BLaER1 (cell line): ENCODE measurements around the gene OSR1.

ENCODE experiments used
- H3K27ac ChIP-seq: shearing (Covaris generic); formaldehyde crosslinking; 2 replicates; pipeline ENCODE4 v1.8.1; 2022
- H3K27me3 ChIP-seq: shearing (Covaris generic); formaldehyde crosslinking; 2 replicates; pipeline ENCODE4 v1.8.1; 2022
- H3K36me3 ChIP-seq: shearing (Covaris generic); formaldehyde crosslinking; 2 replicates; pipeline ENCODE4 v1.8.1; 2022
- H3K4me1 ChIP-seq: shearing (Covaris generic); formaldehyde crosslinking; 2 replicates; pipeline ENCODE4 v1.8.1; 2022
- H3K4me2 ChIP-seq: shearing (Covaris generic); formaldehyde crosslinking; 2 replicates; pipeline ENCODE4 v1.8.1; 2022
- H3K4me3 ChIP-seq: shearing (Covaris generic); formaldehyde crosslinking; 2 replicates; pipeline ENCODE4 v1.8.1; 2022
- H3K9ac ChIP-seq: shearing (Covaris generic); formaldehyde crosslinking; 2 replicates; pipeline ENCODE4 v1.8.1; 2022
- H3K9me3 ChIP-seq: shearing (Covaris generic); formaldehyde crosslinking; 2 replicates; pipeline ENCODE4 v1.8.1; 2022
- H4K20me1 ChIP-seq: shearing (Covaris generic); formaldehyde crosslinking; 2 replicates; pipeline ENCODE4 v1.8.1; 2022
- Cebpa-rat ChIP-seq: shearing (Covaris generic); IDR thresholded peaks from 2 replicates; pipeline ENCODE4 v1.8.1; 2022

OSR1 gene

GRCh38 chr2:19352946-19353720 is 5.3 kb downstream of the OSR1 start:
- H4K20me1 ChIP-seq: peaks cover 23% of the 10 kb centered on the region; the same call in 1 of the 2 replicates
- peaks cover 93% of the 10 kb centered on the region for H3K27me3 ChIP-seq
- H3K4me1 ChIP-seq: peaks cover 11% of the 10 kb centered on the region
- no peak overlapping the region for H3K9ac ChIP-seq
- no peak overlapping the region for H3K27ac ChIP-seq
- no peaks in the 10 kb centered on the region for H3K36me3 ChIP-seq
- no peak overlapping the region for H3K4me3 ChIP-seq
- TF ChIP-seq Cebpa-rat: no peak
- H3K4me2 ChIP-seq: no peak overlapping the region
- H3K9me3 ChIP-seq: peaks cover 61% of the 10 kb centered on the region

GRCh38 chr2:19351899-19352697 is 6.3 kb downstream of the OSR1 start:
- H4K20me1 ChIP-seq: peaks cover 13% of the 10 kb centered on the region; the same call in 1 of the 2 replicates
- H3K4me2 ChIP-seq: peak overlapping the region; percentile 63
- no peak for TF ChIP-seq Cebpa-rat
- H3K9me3 ChIP-seq: peaks cover 51% of the 10 kb centered on the region
- H3K27ac ChIP-seq: no peak overlapping the region
- peak overlapping the region; percentile 37 for H3K4me3 ChIP-seq
- H3K9ac ChIP-seq: no peak overlapping the region
- peaks cover 14% of the 10 kb centered on the region for H3K4me1 ChIP-seq
- peaks cover 83% of the 10 kb centered on the region for H3K27me3 ChIP-seq
- no peaks in the 10 kb centered on the region for H3K36me3 ChIP-seq

GRCh38 chr2:19351499-19351898 is 6.9 kb downstream of the OSR1 start:
- peaks cover 20% of the 10 kb centered on the region for H3K4me1 ChIP-seq
- H3K9ac ChIP-seq: no peak overlapping the region
- TF ChIP-seq Cebpa-rat: no peak
- no peaks in the 10 kb centered on the region for H3K36me3 ChIP-seq
- H4K20me1 ChIP-seq: peaks cover 7% of the 10 kb centered on the region; the same call in 1 of the 2 replicates
- peaks cover 77% of the 10 kb centered on the region for H3K27me3 ChIP-seq
- H3K4me2 ChIP-seq: peak overlapping the region; percentile 63
- peaks cover 45% of the 10 kb centered on the region for H3K9me3 ChIP-seq
- peak overlapping the region; percentile 37; the same call in 1 of the 2 replicates for H3K4me3 ChIP-seq
- no peak overlapping the region for H3K27ac ChIP-seq

- no peak overlapping the region for H3K9ac ChIP-seq
- no peak for TF ChIP-seq Cebpa-rat
- peaks cover under 1% of the 10 kb centered on the region; the same call in 1 of the 2 replicates for H4K20me1 ChIP-seq
- no peaks in the 10 kb centered on the region for H3K36me3 ChIP-seq
- H3K27me3 ChIP-seq: peaks cover 70% of the 10 kb centered on the region
- H3K9me3 ChIP-seq: peaks cover 38% of the 10 kb centered on the region
- H3K4me2 ChIP-seq: peak overlapping the region; percentile 63
- H3K27ac ChIP-seq: no peak overlapping the region
- peaks cover 20% of the 10 kb centered on the region for H3K4me1 ChIP-seq
- peak overlapping the region; percentile 37; the same call in 1 of the 2 replicates for H3K4me3 ChIP-seq
These were observed 7.6 kb downstream of the OSR1 start for GRCh38 chr2:19350678-19351401.

GRCh38 chr2:19349911-19350677 is 8.3 kb downstream of the OSR1 start:
- TF ChIP-seq Cebpa-rat: no peak
- H3K27me3 ChIP-seq: peaks cover 63% of the 10 kb centered on the region
- H3K4me3 ChIP-seq: no peak overlapping the region

GRCh38 chr2:19348692-19349091 is 9.7 kb downstream of the OSR1 start:
- TF ChIP-seq Cebpa-rat: no peak
- H3K36me3 ChIP-seq: no peaks in the 10 kb centered on the region
- H3K4me1 ChIP-seq: peaks cover 20% of the 10 kb centered on the region
- peaks cover 28% of the 10 kb centered on the region for H3K9me3 ChIP-seq
- H3K27ac ChIP-seq: no peak overlapping the region
- peak overlapping the region; percentile 97 for H3K4me3 ChIP-seq
- H4K20me1 ChIP-seq: no peaks in the 10 kb centered on the region
- H3K27me3 ChIP-seq: peaks cover 49% of the 10 kb centered on the region
- H3K9ac ChIP-seq: no peak overlapping the region
- H3K4me2 ChIP-seq: peak overlapping the region; percentile 93

More at GRCh38 chr2:19349911-19350677, 8.3 kb downstream of the OSR1 start:
- no peaks in the 10 kb centered on the region for H3K36me3 ChIP-seq
- H4K20me1 ChIP-seq: no peaks in the 10 kb centered on the region
- no peak overlapping the region for H3K4me2 ChIP-seq
- no peak overlapping the region for H3K27ac ChIP-seq
- peaks cover 30% of the 10 kb centered on the region for H3K9me3 ChIP-seq
- peaks cover 20% of the 10 kb centered on the region for H3K4me1 ChIP-seq
- H3K9ac ChIP-seq: no peak overlapping the region

- Histone ChIP-seq H3K9me3 (peaks cover 20% of the 10 kb centered on the region), H3K4me1 (peaks cover 20% of the 10 kb centered on the region), H3K27me3 (peaks cover 41% of the 10 kb centered on the region), H4K20me1 (no peaks in the 10 kb centered on the region), H3K27ac (peak overlapping the region; percentile 95), H3K36me3 (no peaks in the 10 kb centered on the region), H3K4me3 (peak overlapping the region; percentile 97), H3K9ac (peak overlapping the region; percentile 94), H3K4me2 (peak overlapping the region; percentile 93)
- no peak for TF ChIP-seq Cebpa-rat
These were observed 10.5 kb downstream of the OSR1 start for GRCh38 chr2:19347619-19348562.

GRCh38 chr2:19346983-19347618 is 11.3 kb downstream of the OSR1 start:
- H3K27me3 ChIP-seq: peaks cover 33% of the 10 kb centered on the region
- H3K9ac ChIP-seq: peak overlapping the region; percentile 94

More at GRCh38 chr2:19346983-19347618, 11.3 kb downstream of the OSR1 start:
- H3K4me3 ChIP-seq: peak overlapping the region; percentile 97
- no peak for TF ChIP-seq Cebpa-rat
- peak overlapping the region; percentile 95 for H3K27ac ChIP-seq
- peaks cover 14% of the 10 kb centered on the region for H3K9me3 ChIP-seq
- no peaks in the 10 kb centered on the region for H4K20me1 ChIP-seq
- peaks cover 20% of the 10 kb centered on the region for H3K4me1 ChIP-seq
- no peaks in the 10 kb centered on the region for H3K36me3 ChIP-seq
- H3K4me2 ChIP-seq: peak overlapping the region; percentile 93
